ENCODE data around the gene SPEN.

Gene SPEN

DNA sequence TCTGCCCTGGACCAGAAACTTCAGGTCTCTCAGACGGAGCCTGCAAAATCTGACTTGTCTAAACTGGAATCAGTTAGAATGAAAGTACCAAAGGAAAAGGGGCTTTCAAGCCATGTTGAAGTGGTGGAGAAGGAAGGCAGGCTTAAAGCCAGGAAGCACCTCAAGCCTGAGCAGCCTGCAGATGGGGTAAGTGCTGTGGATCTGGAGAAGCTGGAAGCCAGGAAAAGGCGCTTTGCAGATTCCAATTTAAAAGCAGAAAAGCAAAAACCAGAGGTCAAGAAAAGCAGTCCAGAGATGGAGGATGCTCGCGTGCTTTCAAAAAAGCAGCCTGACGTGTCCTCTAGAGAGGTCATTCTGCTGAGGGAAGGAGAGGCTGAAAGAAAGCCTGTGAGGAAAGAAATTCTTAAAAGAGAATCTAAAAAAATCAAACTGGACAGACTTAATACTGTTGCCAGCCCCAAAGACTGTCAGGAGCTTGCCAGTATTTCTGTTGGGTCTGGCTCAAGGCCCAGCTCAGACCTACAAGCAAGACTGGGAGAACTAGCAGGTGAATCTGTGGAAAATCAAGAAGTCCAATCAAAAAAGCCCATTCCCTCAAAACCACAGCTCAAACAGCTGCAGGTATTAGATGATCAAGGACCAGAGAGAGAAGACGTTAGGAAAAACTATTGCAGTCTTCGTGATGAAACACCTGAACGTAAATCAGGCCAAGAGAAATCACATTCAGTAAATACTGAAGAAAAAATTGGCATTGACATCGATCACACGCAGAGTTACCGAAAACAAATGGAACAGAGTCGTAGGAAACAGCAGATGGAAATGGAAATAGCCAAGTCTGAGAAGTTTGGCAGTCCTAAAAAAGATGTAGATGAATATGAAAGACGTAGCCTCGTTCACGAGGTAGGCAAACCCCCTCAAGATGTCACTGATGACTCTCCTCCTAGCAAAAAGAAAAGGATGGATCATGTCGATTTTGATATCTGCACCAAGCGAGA is 81.8 kb downstream of the SPEN start:
- H3K4ac ChIP-seq (ENCODE audit: low read depth, low read length) = no peak overlapping the region
- H3K79me2 ChIP-seq (ENCODE audit: control insufficient read depth, insufficient read depth, low read length) = no peaks in the 10 kb centered on the region
- H3K27ac ChIP-seq (ENCODE audit: low read depth, low read length) = no peak overlapping the region
- H2BK120ac ChIP-seq (ENCODE audit: low read depth, low read length) = no peak overlapping the region
- H3K9ac ChIP-seq (ENCODE audit: low read length) = no peak overlapping the region
- H2BK15ac ChIP-seq (replicated peaks; ENCODE audit: low read depth) = no peak overlapping the region
- H3K79me1 ChIP-seq (ENCODE audit: low read length) = no peaks in the 10 kb centered on the region
- no peak overlapping the region for H3K18ac ChIP-seq (ENCODE audit: low read length)
- H4K8ac ChIP-seq (ENCODE audit: low read depth, low read length) = no peak overlapping the region
- no peak overlapping the region for H3K56ac ChIP-seq (ENCODE audit: low read length)
- H3K4me2 ChIP-seq (ENCODE audit: low read length) = no peak overlapping the region
- WGBS (ENCODE audit: extremely low coverage, insufficient coverage, low lambda C conversion rate) = no CpG with 5 or more reads among the region's 17 CpGs
- no peaks in the 10 kb centered on the region for H3K4me1 ChIP-seq (ENCODE audit: control insufficient read depth, low read depth, low read length)
- H3K27me3 ChIP-seq (ENCODE audit: insufficient read depth, low read length, poor library complexity) = no peaks in the 10 kb centered on the region
- H2AK5ac ChIP-seq (ENCODE audit: low read length) = no peak overlapping the region
- H4K5ac ChIP-seq (ENCODE audit: low read length) = no peak overlapping the region
- DNase-seq = no peak
- H2BK5ac ChIP-seq (ENCODE audit: low read length) = no peak overlapping the region
- peaks cover 21% of the 10 kb centered on the region for H3K36me3 ChIP-seq (ENCODE audit: control insufficient read depth, insufficient read depth, low read length)
- H3K4me3 ChIP-seq (ENCODE audit: low read length) = no peak overlapping the region
- H3K23ac ChIP-seq (ENCODE audit: low read length) = no peak overlapping the region

GRCh38 chr1:15931401-15931800 is 83.9 kb downstream of the SPEN start:
- H2AK5ac ChIP-seq (ENCODE audit: low read length) = no peak overlapping the region
- H3K27me3 ChIP-seq (ENCODE audit: insufficient read depth, low read length, poor library complexity) = no peaks in the 10 kb centered on the region
- peaks cover 2% of the 10 kb centered on the region for H3K79me1 ChIP-seq (ENCODE audit: low read length)
- no peak overlapping the region for H2BK5ac ChIP-seq (ENCODE audit: low read length)
- H2BK120ac ChIP-seq (ENCODE audit: low read depth, low read length) = no peak overlapping the region
- no peak overlapping the region for H3K27ac ChIP-seq (ENCODE audit: low read depth, low read length)
- no peak overlapping the region for H3K23ac ChIP-seq (ENCODE audit: low read length)
- no peak overlapping the region for H3K4me3 ChIP-seq (ENCODE audit: low read length)
- H3K79me2 ChIP-seq (ENCODE audit: control insufficient read depth, insufficient read depth, low read length) = no peaks in the 10 kb centered on the region
- H4K8ac ChIP-seq (ENCODE audit: low read depth, low read length) = no peak overlapping the region
- H3K4ac ChIP-seq (ENCODE audit: low read depth, low read length) = no peak overlapping the region
- H3K18ac ChIP-seq (ENCODE audit: low read length) = no peak overlapping the region
- no peak overlapping the region for H3K56ac ChIP-seq (ENCODE audit: low read length)
- H3K4me1 ChIP-seq (ENCODE audit: control insufficient read depth, low read depth, low read length) = no peaks in the 10 kb centered on the region
- no peak overlapping the region for H3K4me2 ChIP-seq (ENCODE audit: low read length)
- H4K5ac ChIP-seq (ENCODE audit: low read length) = no peak overlapping the region
- H2BK15ac ChIP-seq (replicated peaks; ENCODE audit: low read depth) = no peak overlapping the region
- H3K36me3 ChIP-seq (ENCODE audit: control insufficient read depth, insufficient read depth, low read length) = peaks cover 21% of the 10 kb centered on the region
- DNase-seq = no peak
- WGBS (ENCODE audit: extremely low coverage, insufficient coverage, low lambda C conversion rate) = no CpG with 5 or more reads among the region's 11 CpGs
- H3K9ac ChIP-seq (ENCODE audit: low read length) = no peak overlapping the region

DNA sequence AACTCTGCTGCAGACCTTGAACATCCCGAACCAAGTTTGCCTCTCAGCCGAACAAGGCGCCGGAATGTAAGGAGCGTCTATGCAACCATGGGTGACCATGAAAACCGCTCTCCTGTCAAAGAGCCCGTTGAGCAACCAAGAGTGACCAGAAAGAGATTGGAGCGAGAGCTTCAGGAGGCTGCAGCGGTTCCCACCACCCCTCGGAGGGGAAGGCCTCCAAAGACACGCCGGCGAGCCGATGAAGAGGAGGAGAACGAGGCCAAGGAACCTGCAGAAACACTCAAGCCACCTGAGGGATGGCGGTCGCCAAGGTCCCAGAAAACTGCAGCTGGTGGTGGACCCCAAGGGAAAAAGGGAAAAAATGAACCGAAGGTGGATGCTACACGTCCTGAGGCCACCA is 84.4 kb downstream of the SPEN start:
- Histone ChIP-seq H3K23ac (ENCODE audit: low read length) (no peak overlapping the region), H4K5ac (ENCODE audit: low read length) (no peak overlapping the region), H3K27ac (ENCODE audit: low read depth, low read length) (no peak overlapping the region), H3K9ac (ENCODE audit: low read length) (no peak overlapping the region), H3K4me3 (ENCODE audit: low read length) (no peak overlapping the region), H2BK120ac (ENCODE audit: low read depth, low read length) (no peak overlapping the region), H3K4me2 (ENCODE audit: low read length) (no peak overlapping the region), H3K4me1 (ENCODE audit: control insufficient read depth, low read depth, low read length) (no peaks in the 10 kb centered on the region), H3K4ac (ENCODE audit: low read depth, low read length) (no peak overlapping the region), H4K8ac (ENCODE audit: low read depth, low read length) (no peak overlapping the region), H2BK5ac (ENCODE audit: low read length) (no peak overlapping the region), H3K79me2 (ENCODE audit: control insufficient read depth, insufficient read depth, low read length) (no peaks in the 10 kb centered on the region), H3K79me1 (ENCODE audit: low read length) (peaks cover 2% of the 10 kb centered on the region), H2AK5ac (ENCODE audit: low read length) (no peak overlapping the region), H3K56ac (ENCODE audit: low read length) (no peak overlapping the region), H3K36me3 (ENCODE audit: control insufficient read depth, insufficient read depth, low read length) (peaks cover 21% of the 10 kb centered on the region), H2BK15ac (replicated peaks; ENCODE audit: low read depth) (no peak overlapping the region), H3K18ac (ENCODE audit: low read length) (no peak overlapping the region), H3K27me3 (ENCODE audit: insufficient read depth, low read length, poor library complexity) (no peaks in the 10 kb centered on the region)
- WGBS (ENCODE audit: extremely low coverage, insufficient coverage, low lambda C conversion rate) = no CpG with 5 or more reads among the region's 19 CpGs
- DNase-seq = no peak

GRCh38 chr1:15932612-15933011 is 85.1 kb downstream of the SPEN start:
- Histone ChIP-seq H3K56ac (ENCODE audit: low read length) (no peak overlapping the region), H3K79me2 (ENCODE audit: control insufficient read depth, insufficient read depth, low read length) (no peaks in the 10 kb centered on the region), H3K4me3 (ENCODE audit: low read length) (no peak overlapping the region), H2AK5ac (ENCODE audit: low read length) (no peak overlapping the region), H3K79me1 (ENCODE audit: low read length) (peaks cover 2% of the 10 kb centered on the region), H4K5ac (ENCODE audit: low read length) (no peak overlapping the region), H3K36me3 (ENCODE audit: control insufficient read depth, insufficient read depth, low read length) (peaks cover 24% of the 10 kb centered on the region), H3K9ac (ENCODE audit: low read length) (no peak overlapping the region), H3K18ac (ENCODE audit: low read length) (no peak overlapping the region), H4K8ac (ENCODE audit: low read depth, low read length) (no peak overlapping the region), H3K27ac (ENCODE audit: low read depth, low read length) (no peak overlapping the region), H3K4me1 (ENCODE audit: control insufficient read depth, low read depth, low read length) (no peaks in the 10 kb centered on the region), H2BK15ac (replicated peaks; ENCODE audit: low read depth) (no peak overlapping the region), H3K4me2 (ENCODE audit: low read length) (no peak overlapping the region), H3K23ac (ENCODE audit: low read length) (no peak overlapping the region), H2BK5ac (ENCODE audit: low read length) (no peak overlapping the region), H3K27me3 (ENCODE audit: insufficient read depth, low read length, poor library complexity) (no peaks in the 10 kb centered on the region), H3K4ac (ENCODE audit: low read depth, low read length) (no peak overlapping the region), H2BK120ac (ENCODE audit: low read depth, low read length) (no peak overlapping the region)
- no peak for DNase-seq
- WGBS (ENCODE audit: extremely low coverage, insufficient coverage, low lambda C conversion rate) = no CpG with 5 or more reads among the region's 9 CpGs

DNA sequence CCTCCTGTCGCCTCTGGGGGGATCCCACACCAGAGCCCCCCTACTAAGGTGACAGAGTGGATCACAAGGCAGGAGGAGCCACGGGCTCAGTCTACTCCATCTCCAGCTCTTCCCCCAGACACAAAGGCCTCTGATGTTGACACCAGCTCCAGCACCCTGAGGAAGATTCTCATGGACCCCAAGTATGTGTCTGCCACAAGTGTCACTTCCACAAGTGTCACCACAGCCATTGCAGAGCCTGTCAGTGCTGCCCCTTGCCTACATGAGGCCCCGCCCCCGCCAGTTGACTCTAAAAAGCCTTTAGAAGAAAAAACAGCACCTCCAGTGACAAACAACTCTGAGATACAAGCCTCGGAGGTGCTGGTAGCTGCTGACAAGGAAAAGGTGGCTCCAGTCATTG is 86.2 kb downstream of the SPEN start:
- Histone ChIP-seq H3K79me2 (ENCODE audit: control insufficient read depth, insufficient read depth, low read length) (no peaks in the 10 kb centered on the region), H4K5ac (ENCODE audit: low read length) (no peak overlapping the region), H2BK5ac (ENCODE audit: low read length) (no peak overlapping the region), H3K9ac (ENCODE audit: low read length) (no peak overlapping the region), H4K8ac (ENCODE audit: low read depth, low read length) (no peak overlapping the region), H2BK120ac (ENCODE audit: low read depth, low read length) (no peak overlapping the region), H3K4me2 (ENCODE audit: low read length) (no peak overlapping the region), H3K4ac (ENCODE audit: low read depth, low read length) (no peak overlapping the region), H3K27me3 (ENCODE audit: insufficient read depth, low read length, poor library complexity) (no peaks in the 10 kb centered on the region), H3K18ac (ENCODE audit: low read length) (no peak overlapping the region), H2BK15ac (replicated peaks; ENCODE audit: low read depth) (no peak overlapping the region), H3K36me3 (ENCODE audit: control insufficient read depth, insufficient read depth, low read length) (peaks cover 19% of the 10 kb centered on the region), H2AK5ac (ENCODE audit: low read length) (no peak overlapping the region), H3K79me1 (ENCODE audit: low read length) (peaks cover 2% of the 10 kb centered on the region), H3K4me1 (ENCODE audit: control insufficient read depth, low read depth, low read length) (no peaks in the 10 kb centered on the region), H3K23ac (ENCODE audit: low read length) (no peak overlapping the region), H3K56ac (ENCODE audit: low read length) (no peak overlapping the region), H3K4me3 (ENCODE audit: low read length) (no peak overlapping the region), H3K27ac (ENCODE audit: low read depth, low read length) (no peak overlapping the region)
- WGBS (ENCODE audit: extremely low coverage, insufficient coverage, low lambda C conversion rate) = no CpG with 5 or more reads among the region's 5 CpGs
- DNase-seq = no peak
